LNCaP clone FGC (cell line): Measurements from ENCODE around the gene SLC10A6.

ENCODE experiments used
- DNase-seq: peaks from one replicate; pipeline ENCODE4 v3.0.0-alpha.2; 2011; ENCODE audit warnings: low read depth
- H3K4me3 ChIP-seq: 2 replicates; pipeline ENCODE4 v1.5.1; 2011; ENCODE audit warnings: mild to moderate bottlenecking, low read depth, low read length, control low read depth
- CTCF ChIP-seq: IDR thresholded peaks from 2 replicates; pipeline ENCODE4 v1.5.1; 2012; ENCODE audit warnings: mild to moderate bottlenecking; ENCODE audit not compliant: control insufficient read depth, insufficient read depth; ENCODE audit errors: extremely low read depth

Gene SLC10A6

GRCh38 chr4:86848136-86848535 lies 1.0 kb downstream of the SLC10A6 start:
- no peak overlapping the region for H3K4me3 ChIP-seq
- no peak for TF ChIP-seq CTCF
- no peak for DNase-seq

- no peak for DNase-seq
- TF ChIP-seq CTCF, result no peak
These were observed 1.6 kb downstream of the SLC10A6 start for GRCh38 chr4:86847571-86847970.

GRCh38 chr4:86846921-86847320 lies 2.3 kb downstream of the SLC10A6 start:
- H3K4me3 ChIP-seq, result no peak overlapping the region
- DNase-seq, result no peak
- no peak for TF ChIP-seq CTCF

More at GRCh38 chr4:86847571-86847970, 1.6 kb downstream of the SLC10A6 start:
- H3K4me3 ChIP-seq, result no peak overlapping the region

GRCh38 chr4:86845593-86845992 lies 3.6 kb downstream of the SLC10A6 start:
- H3K4me3 ChIP-seq, result no peak overlapping the region
- no peak for DNase-seq
- no peak for TF ChIP-seq CTCF

GRCh38 chr4:86841309-86841708 lies 7.9 kb downstream of the SLC10A6 start:
- TF ChIP-seq CTCF, result no peak
- no peak overlapping the region for H3K4me3 ChIP-seq
- DNase-seq, result no peak

GRCh38 chr4:86840858-86841257 lies 8.3 kb downstream of the SLC10A6 start:
- no peak for TF ChIP-seq CTCF
- DNase-seq, result no peak
- H3K4me3 ChIP-seq, result no peak overlapping the region

GRCh38 chr4:86837691-86838503 lies 11.3 kb downstream of the SLC10A6 start:
- no peak for TF ChIP-seq CTCF
- no peak overlapping the region for H3K4me3 ChIP-seq
- DNase-seq, result peak; percentile 97
